Colon (tissue), 2 donors: Measurements from ENCODE around the gene ZNF362.
"Not testable (repeated sequence)": the region's sequence is repeated elsewhere in the genome, so short reads cannot be mapped to it uniquely, and the experiment has no call there.

Experiments
- FAIRE-seq: peaks from 2 replicates; lab custom pipeline; 2012; peaks lifted over from hg19 to GRCh38; lab: Jason Lieb, UNC
- donor health status: control.
- donor health status: control.

The ZNF362 gene

GRCh38 chr1:33287317-33287716 lies 31.0 kb downstream of the ZNF362 start:
- no peak for FAIRE-seq

- FAIRE-seq = no peak
Observed at GRCh38 chr1:33288976-33289857, 32.9 kb downstream of the ZNF362 start.

GRCh38 chr1:33289858-33290154 lies 33.5 kb downstream of the ZNF362 start:
- FAIRE-seq = no peak

GRCh38 chr1:33290615-33291014 lies 34.3 kb downstream of the ZNF362 start:
- not testable (repeated sequence) for FAIRE-seq

GRCh38 chr1:33292726-33293340 lies 36.5 kb downstream of the ZNF362 start:
- FAIRE-seq = no peak

- no peak for FAIRE-seq
Observed at GRCh38 chr1:33294071-33295010, 38.0 kb downstream of the ZNF362 start.

- no peak for FAIRE-seq
Observed at GRCh38 chr1:33295023-33295422, 38.7 kb downstream of the ZNF362 start.

- FAIRE-seq = no peak
Observed at GRCh38 chr1:33295450-33296081, 39.3 kb downstream of the ZNF362 start.

GRCh38 chr1:33296082-33296458 lies 39.8 kb downstream of the ZNF362 start:
- FAIRE-seq = no peak

- no peak for FAIRE-seq
Observed at GRCh38 chr1:33296824-33297223, 40.5 kb downstream of the ZNF362 start.

- no peak for FAIRE-seq
Observed at GRCh38 chr1:33297911-33298622, 41.8 kb downstream of the ZNF362 start.

- no peak for FAIRE-seq
Observed at GRCh38 chr1:33298623-33299277, 42.5 kb downstream of the ZNF362 start.

- no peak for FAIRE-seq
Observed at GRCh38 chr1:33299461-33300155, 43.3 kb downstream of the ZNF362 start.

- no peak for FAIRE-seq
Observed at GRCh38 chr1:33300673-33301072, 44.4 kb downstream of the ZNF362 start.

- FAIRE-seq = no peak
Observed at GRCh38 chr1:33301273-33301984, 45.1 kb downstream of the ZNF362 start.

GRCh38 chr1:33302325-33302724 lies 46.0 kb downstream of the ZNF362 start:
- FAIRE-seq = no peak

- FAIRE-seq = no peak
Observed at GRCh38 chr1:33305016-33305415, 48.7 kb downstream of the ZNF362 start.

GRCh38 chr1:33305816-33306652 lies 49.7 kb downstream of the ZNF362 start:
- no peak for FAIRE-seq
